ENCODE measurements around the gene ZNF436. TPM values are rescaled to one million over a fixed set of nuclear protein-coding genes. Genes with fewer than 3 reads are reported as not detected.

Gene ZNF436
- total RNA-seq, 1 donor: 4.5 TPM

GRCh38 chr1:23358310-23358875 lies 11.2 kb downstream of the ZNF436 start:
- H3K9me3 ChIP-seq (ENCODE audit: low read depth, low read length): peaks cover 41% of the 10 kb centered on the region
- no peaks in the 10 kb centered on the region for H3K4me1 ChIP-seq (ENCODE audit: insufficient read depth, low read length)
- H3K27me3 ChIP-seq (ENCODE audit: insufficient read depth, low read length): no peaks in the 10 kb centered on the region
- no peak overlapping the region for H3K4me3 ChIP-seq (ENCODE audit: low read length)

GRCh38 chr1:23357138-23357908 lies 12.3 kb downstream of the ZNF436 start:
- Histone ChIP-seq H3K4me1 (ENCODE audit: insufficient read depth, low read length) (no peaks in the 10 kb centered on the region), H3K27me3 (ENCODE audit: insufficient read depth, low read length) (no peaks in the 10 kb centered on the region), H3K9me3 (ENCODE audit: low read depth, low read length) (peaks cover 30% of the 10 kb centered on the region), H3K4me3 (ENCODE audit: low read length) (no peak overlapping the region)

- H3K4me1 ChIP-seq (ENCODE audit: insufficient read depth, low read length): no peaks in the 10 kb centered on the region
- no peak overlapping the region for H3K4me3 ChIP-seq (ENCODE audit: low read length)
- H3K27me3 ChIP-seq (ENCODE audit: insufficient read depth, low read length): no peaks in the 10 kb centered on the region
- H3K9me3 ChIP-seq (ENCODE audit: low read depth, low read length): peaks cover 23% of the 10 kb centered on the region
These were observed 13.0 kb downstream of the ZNF436 start for GRCh38 chr1:23356471-23357137.

GRCh38 chr1:23354245-23354644 lies 15.4 kb downstream of the ZNF436 start:
- no peaks in the 10 kb centered on the region for H3K9me3 ChIP-seq (ENCODE audit: low read depth, low read length)
- no peaks in the 10 kb centered on the region for H3K4me1 ChIP-seq (ENCODE audit: insufficient read depth, low read length)
- H3K27me3 ChIP-seq (ENCODE audit: insufficient read depth, low read length): no peaks in the 10 kb centered on the region
- no peak overlapping the region for H3K4me3 ChIP-seq (ENCODE audit: low read length)

- H3K4me1 ChIP-seq (ENCODE audit: insufficient read depth, low read length): no peaks in the 10 kb centered on the region
- H3K9me3 ChIP-seq (ENCODE audit: low read depth, low read length): no peaks in the 10 kb centered on the region
- no peak overlapping the region for H3K4me3 ChIP-seq (ENCODE audit: low read length)
- no peaks in the 10 kb centered on the region for H3K27me3 ChIP-seq (ENCODE audit: insufficient read depth, low read length)
These were observed 17.4 kb downstream of the ZNF436 start for GRCh38 chr1:23352096-23352695.

- H3K27me3 ChIP-seq (ENCODE audit: insufficient read depth, low read length): no peaks in the 10 kb centered on the region
- H3K4me3 ChIP-seq (ENCODE audit: low read length): no peak overlapping the region
- H3K9me3 ChIP-seq (ENCODE audit: low read depth, low read length): no peaks in the 10 kb centered on the region
- H3K4me1 ChIP-seq (ENCODE audit: insufficient read depth, low read length): peaks cover 30% of the 10 kb centered on the region
These were observed 23.7 kb downstream of the ZNF436 start for GRCh38 chr1:23345920-23346319.

- H3K9me3 ChIP-seq (ENCODE audit: low read depth, low read length): no peaks in the 10 kb centered on the region
- no peaks in the 10 kb centered on the region for H3K27me3 ChIP-seq (ENCODE audit: insufficient read depth, low read length)
- H3K4me3 ChIP-seq (ENCODE audit: low read length): peak overlapping the region; percentile 60
These were observed 24.6 kb downstream of the ZNF436 start for GRCh38 chr1:23344987-23345472.

GRCh38 chr1:23344111-23344986 lies 25.3 kb downstream of the ZNF436 start, which contains the start of gene HNRNPR:
Gene HNRNPR (minus strand): TSS chr1:23344284. CDS start chr1:23341008, 3,276 bp downstream.
- Histone ChIP-seq H3K4me1 (ENCODE audit: insufficient read depth, low read length) (peaks cover 33% of the 10 kb centered on the region), H3K27me3 (ENCODE audit: insufficient read depth, low read length) (no peaks in the 10 kb centered on the region), H3K9me3 (ENCODE audit: low read depth, low read length) (no peaks in the 10 kb centered on the region), H3K4me3 (ENCODE audit: low read length) (peak within 1 kb of the TSS; percentile 60)

More at GRCh38 chr1:23344987-23345472, 24.6 kb downstream of the ZNF436 start:
- peaks cover 30% of the 10 kb centered on the region for H3K4me1 ChIP-seq (ENCODE audit: insufficient read depth, low read length)

GRCh38 chr1:23343221-23344110 lies 26.2 kb downstream of the ZNF436 start:
- Histone ChIP-seq H3K9me3 (ENCODE audit: low read depth, low read length) (no peaks in the 10 kb centered on the region), H3K4me1 (ENCODE audit: insufficient read depth, low read length) (peaks cover 33% of the 10 kb centered on the region), H3K27me3 (ENCODE audit: insufficient read depth, low read length) (no peaks in the 10 kb centered on the region), H3K4me3 (ENCODE audit: low read length) (peak overlapping the region; percentile 60)

GRCh38 chr1:23341931-23342692 lies 27.5 kb downstream of the ZNF436 start:
- no peaks in the 10 kb centered on the region for H3K9me3 ChIP-seq (ENCODE audit: low read depth, low read length)

GRCh38 chr1:23339632-23340031 lies 30.0 kb downstream of the ZNF436 start:
- no peak overlapping the region for H3K4me3 ChIP-seq (ENCODE audit: low read length)
- peaks cover 26% of the 10 kb centered on the region for H3K4me1 ChIP-seq (ENCODE audit: insufficient read depth, low read length)

More at GRCh38 chr1:23341931-23342692, 27.5 kb downstream of the ZNF436 start:
- peaks cover 33% of the 10 kb centered on the region for H3K4me1 ChIP-seq (ENCODE audit: insufficient read depth, low read length)
- H3K4me3 ChIP-seq (ENCODE audit: low read length): peak overlapping the region; percentile 10
- no peaks in the 10 kb centered on the region for H3K27me3 ChIP-seq (ENCODE audit: insufficient read depth, low read length)

GRCh38 chr1:23337869-23338268 lies 31.8 kb downstream of the ZNF436 start:
- no peaks in the 10 kb centered on the region for H3K9me3 ChIP-seq (ENCODE audit: low read depth, low read length)
- H3K27me3 ChIP-seq (ENCODE audit: insufficient read depth, low read length): no peaks in the 10 kb centered on the region
- H3K4me3 ChIP-seq (ENCODE audit: low read length): no peak overlapping the region
- H3K4me1 ChIP-seq (ENCODE audit: insufficient read depth, low read length): peaks cover 21% of the 10 kb centered on the region

More at GRCh38 chr1:23339632-23340031, 30.0 kb downstream of the ZNF436 start:
- Histone ChIP-seq H3K9me3 (ENCODE audit: low read depth, low read length) (no peaks in the 10 kb centered on the region), H3K27me3 (ENCODE audit: insufficient read depth, low read length) (no peaks in the 10 kb centered on the region)

GRCh38 chr1:23331713-23332112 lies 37.9 kb downstream of the ZNF436 start:
- Histone ChIP-seq H3K4me3 (ENCODE audit: low read length) (no peak overlapping the region), H3K4me1 (ENCODE audit: insufficient read depth, low read length) (no peaks in the 10 kb centered on the region), H3K27me3 (ENCODE audit: insufficient read depth, low read length) (no peaks in the 10 kb centered on the region), H3K9me3 (ENCODE audit: low read depth, low read length) (no peaks in the 10 kb centered on the region)
